Small intestine (tissue), 7 donors: Measurements from ENCODE around the gene AGPAT3. TPM values are rescaled to one million over a fixed set of nuclear protein-coding genes. Genes with fewer than 3 reads are reported as not detected.

ENCODE experiments used
- DNase-seq, 2 donors: peaks; one replicate each; pipeline versions ENCODE4 v3.0.0 to v3.0.0-alpha.2; 2013
- FAIRE-seq: peaks from 2 replicates; lab custom pipeline; 2012; peaks lifted over from hg19 to GRCh38; lab: Jason Lieb, UNC
- H3K27ac ChIP-seq, 3 donors: one replicate each; pipeline ENCODE4 v1.5.1; 2013; ENCODE audit warnings: low read length in 2 of 3, mild to moderate bottlenecking in 2 of 3, control low read depth in 1 of 3, inconsistent platforms in 1 of 3, low read depth in 1 of 3, moderate library complexity in 1 of 3
- H3K27me3 ChIP-seq, 3 donors: one replicate each; pipeline ENCODE4 v1.6.1; 2013; ENCODE audit warnings: low read length in 3 of 3, inconsistent platforms in 1 of 3; ENCODE audit not compliant: control insufficient read depth in 3 of 3, insufficient read depth in 3 of 3
- H3K36me3 ChIP-seq, 3 donors: one replicate each; pipeline ENCODE4 v1.6.1; 2013; ENCODE audit warnings: low read length in 3 of 3, inconsistent platforms in 1 of 3, low read depth in 1 of 3, mild to moderate bottlenecking in 1 of 3, moderate library complexity in 1 of 3; ENCODE audit not compliant: control insufficient read depth in 3 of 3, insufficient read depth in 2 of 3
- H3K4me1 ChIP-seq, 3 donors: one replicate each; pipeline ENCODE4 v1.6.1; 2013; ENCODE audit warnings: low read length in 2 of 3, inconsistent platforms in 1 of 3, low read depth in 1 of 3, mild to moderate bottlenecking in 1 of 3, moderate library complexity in 1 of 3; ENCODE audit not compliant: control insufficient read depth in 3 of 3, insufficient read depth in 2 of 3
- H3K4me3 ChIP-seq, 3 donors: one replicate each; pipeline ENCODE4 v1.5.1; 2013; ENCODE audit warnings: low read length in 3 of 3, control low read depth in 1 of 3, inconsistent platforms in 1 of 3, low read depth in 1 of 3, mild to moderate bottlenecking in 1 of 3, moderate library complexity in 1 of 3
- H3K9me3 ChIP-seq, 2 donors: one replicate each; pipeline ENCODE4 v1.6.1; 2013; ENCODE audit warnings: low read depth in 1 of 2, low read length in 1 of 2; ENCODE audit not compliant: control insufficient read depth in 2 of 2, insufficient read depth in 1 of 2
- whole genome bisulfite sequencing, 3 donors: extraction: QIAGEN DNeasy Blood & Tissue Kit; methylation state at CpG; one replicate each; pipeline ENCODE4 v1.1.7; 2013; 5-methylcytosine and 5-hydroxymethylcytosine counted together
- polyA plus RNA-seq, 4 donors: library from polyadenylated mRNA; stranded (reverse) in 3 of 4; unstranded in 1 of 4; fragments of 200-250 nt in 3 of 4; fragments of 120-200 nt in 1 of 4; gene quantifications; one replicate each; pipeline versions ENCODE4 v1.2.1 to v1.2.3, GENCODE V29; 2013
- donor health status: healthy with polysubstance abuse.
- donor health status: control.
- donor health status: control.
- donor health status: Bipolar disorder and iron deficiency.
- donor health status: healthy.

AGPAT3 gene
- polyA plus RNA-seq, 4 donors = 21.3 to 93.2 (median 42.8) TPM

GRCh38 chr21:43929217-43929971 is 64.4 kb downstream of the AGPAT3 start:
- H3K27ac ChIP-seq = no peak overlapping the region
- H3K27me3 ChIP-seq = no peaks in the 10 kb centered on the region
- peaks cover 0 to 44% (median 5%) of the 10 kb centered on the region in 3 donors for H3K4me1 ChIP-seq
- H3K9me3 ChIP-seq = no peaks in the 10 kb centered on the region
- peaks cover 0 to 87% (median 12%) of the 10 kb centered on the region in 3 donors for H3K36me3 ChIP-seq
- DNase-seq (no peak), FAIRE-seq (no peak)
- 83 to 90% (median 88%) methylated on average over 30 of the region's 30 CpGs for WGBS, 3 donors
- no peak overlapping the region for H3K4me3 ChIP-seq

- Histone ChIP-seq H3K36me3 (peaks cover 0 to 88% (median 12%) of the 10 kb centered on the region in 3 donors), H3K27ac (no peak overlapping the region), H3K4me3 (no peak overlapping the region), H3K27me3 (no peaks in the 10 kb centered on the region), H3K9me3 (no peaks in the 10 kb centered on the region), H3K4me1 (peaks cover 0 to 37% (median 5%) of the 10 kb centered on the region in 3 donors)
- 86 to 92% (median 88%) methylated on average over 23 to 25 of the region's 25 CpGs for WGBS, 3 donors
- no peak for FAIRE-seq
- DNase-seq = no peak
These were observed 65.2 kb downstream of the AGPAT3 start for GRCh38 chr21:43930074-43930847.

GRCh38 chr21:43930848-43931375 is 65.9 kb downstream of the AGPAT3 start:
- peaks cover 0 to 88% (median 12%) of the 10 kb centered on the region in 3 donors for H3K36me3 ChIP-seq
- WGBS, 3 donors = 86 to 90% (median 89%) methylated on average over 18 of the region's 18 CpGs

GRCh38 chr21:43931489-43931888 is 66.5 kb downstream of the AGPAT3 start:
- Histone ChIP-seq H3K4me3 (no peak overlapping the region), H3K4me1 (peaks cover 0 to 25% (median 0%) of the 10 kb centered on the region in 3 donors), H3K27me3 (no peaks in the 10 kb centered on the region), H3K9me3 (no peaks in the 10 kb centered on the region), H3K36me3 (peaks cover 0 to 88% (median 12%) of the 10 kb centered on the region in 3 donors), H3K27ac (no peak overlapping the region)
- FAIRE-seq = no peak
- 88 to 94% (median 92%) methylated on average over 13 of the region's 13 CpGs for WGBS, 3 donors
- DNase-seq = no peak

More at GRCh38 chr21:43930848-43931375, 65.9 kb downstream of the AGPAT3 start:
- FAIRE-seq (no peak), DNase-seq (no peak)
- H3K4me3 ChIP-seq = no peak overlapping the region
- no peak overlapping the region for H3K27ac ChIP-seq
- no peaks in the 10 kb centered on the region for H3K9me3 ChIP-seq
- no peaks in the 10 kb centered on the region for H3K27me3 ChIP-seq
- peaks cover 0 to 30% (median 0%) of the 10 kb centered on the region in 3 donors for H3K4me1 ChIP-seq

- Histone ChIP-seq H3K36me3 (peaks cover 0 to 90% (median 12%) of the 10 kb centered on the region in 3 donors), H3K4me1 (peaks cover 0 to 22% (median 0%) of the 10 kb centered on the region in 3 donors), H3K27ac (no peak overlapping the region), H3K27me3 (no peaks in the 10 kb centered on the region), H3K4me3 (no peak overlapping the region), H3K9me3 (peaks cover 0 to under 1% of the 10 kb centered on the region in 2 donors)
- DNase-seq (no peak), FAIRE-seq (no peak)
- 91 to 94% (median 93%) methylated on average over 17 of the region's 17 CpGs for WGBS, 3 donors
These were observed 67.0 kb downstream of the AGPAT3 start for GRCh38 chr21:43932005-43932404.

- Histone ChIP-seq H3K4me3 (no peak overlapping the region), H3K36me3 (peaks cover 0 to 86% (median 6%) of the 10 kb centered on the region in 3 donors), H3K4me1 (peaks cover 0 to 11% (median 0%) of the 10 kb centered on the region in 3 donors), H3K27ac (no peak overlapping the region), H3K27me3 (no peaks in the 10 kb centered on the region), H3K9me3 (peaks cover 0 to 4% of the 10 kb centered on the region in 2 donors)
- DNase-seq (no peak), FAIRE-seq (no peak)
- 90 to 97% (median 95%) methylated on average over 12 of the region's 12 CpGs for WGBS, 3 donors
These were observed 68.2 kb downstream of the AGPAT3 start for GRCh38 chr21:43933199-43933598.

GRCh38 chr21:43933680-43934079 is 68.7 kb downstream of the AGPAT3 start:
- 93 to 97% (median 95%) methylated on average over 15 of the region's 15 CpGs for WGBS, 3 donors
- FAIRE-seq = no peak
- Histone ChIP-seq H3K36me3 (peaks cover 0 to 82% (median 1%) of the 10 kb centered on the region in 3 donors), H3K4me1 (peaks cover 0 to 10% (median 2%) of the 10 kb centered on the region in 3 donors), H3K27me3 (no peaks in the 10 kb centered on the region), H3K27ac (no peak overlapping the region), H3K9me3 (peaks cover 0 to 4% of the 10 kb centered on the region in 2 donors), H3K4me3 (no peak overlapping the region)
- no peak for DNase-seq

- peaks cover 0 to 77% (median 1%) of the 10 kb centered on the region in 3 donors for H3K36me3 ChIP-seq
- 89 to 94% (median 93%) methylated on average over 15 of the region's 15 CpGs for WGBS, 3 donors
- H3K4me1 ChIP-seq = peaks cover 0 to 9% (median 4%) of the 10 kb centered on the region in 3 donors
- no peak overlapping the region for H3K4me3 ChIP-seq
- FAIRE-seq = no peak
- no peaks in the 10 kb centered on the region for H3K27me3 ChIP-seq
- no peak for DNase-seq
- H3K27ac ChIP-seq = no peak overlapping the region
- peaks cover 0 to 4% of the 10 kb centered on the region in 2 donors for H3K9me3 ChIP-seq
These were observed 69.1 kb downstream of the AGPAT3 start for GRCh38 chr21:43934116-43934515.
